Measurements from ENCODE around the gene ZNF142. TPM values are rescaled to one million over a fixed set of nuclear protein-coding genes. Genes with fewer than 3 reads are reported as not detected.

Gene ZNF142
- polyA plus RNA-seq, 1 donor from 2014 or later = 21.1 TPM

- Mint-ChIP-seq H3K4me1 (peaks cover 6 to 15% (median 7%) of the 10 kb centered on the region in 3 donors), H3K9me3 (no peaks in the 10 kb centered on the region), H3K36me3 (no peaks in the 10 kb centered on the region), H3K4me3 (peak overlapping the region in 1 of 4 donors; percentile 40), H3K27ac (peak overlapping the region in 1 of 3 donors; percentile 67), H3K27me3 (no peaks in the 10 kb centered on the region)
Measured at GRCh38 chr2:218664653-218665052, 5.2 kb upstream of the ZNF142 start.

GRCh38 chr2:218663901-218664300, 4.5 kb upstream of the ZNF142 start:
- H3K4me3 Mint-ChIP-seq = peak overlapping the region in 1 of 4 donors; percentile 40
- peak overlapping the region in 2 of 3 donors; percentile 10 to 67 for H3K27ac Mint-ChIP-seq
- H3K27me3 Mint-ChIP-seq = no peaks in the 10 kb centered on the region

GRCh38 chr2:218662827-218663226, 3.4 kb upstream of the ZNF142 start:
- H3K27ac Mint-ChIP-seq = no peak overlapping the region
- no peaks in the 10 kb centered on the region for H3K27me3 Mint-ChIP-seq
- no peaks in the 10 kb centered on the region for H3K36me3 Mint-ChIP-seq
- H3K4me1 Mint-ChIP-seq = peaks cover 14 to 24% (median 17%) of the 10 kb centered on the region in 3 donors
- no peaks in the 10 kb centered on the region for H3K9me3 Mint-ChIP-seq
- peak overlapping the region in 2 of 4 donors; percentile 27 to 68 for H3K4me3 Mint-ChIP-seq

More at GRCh38 chr2:218663901-218664300, 4.5 kb upstream of the ZNF142 start:
- Mint-ChIP-seq H3K9me3 (no peaks in the 10 kb centered on the region), H3K4me1 (peaks cover 10 to 18% (median 10%) of the 10 kb centered on the region in 3 donors), H3K36me3 (no peaks in the 10 kb centered on the region)

- H3K4me3 Mint-ChIP-seq = peak overlapping the region in 1 of 4 donors; percentile 27
- H3K27ac Mint-ChIP-seq = no peak overlapping the region
Measured at GRCh38 chr2:218662377-218662776, 3.0 kb upstream of the ZNF142 start.

GRCh38 chr2:218659988-218660358, 550 bp upstream of the ZNF142 start:
- Mint-ChIP-seq H3K4me3 (peak overlapping the region; percentile 88 to 100 (median 96)), H3K36me3 (no peaks in the 10 kb centered on the region), H3K9me3 (no peaks in the 10 kb centered on the region), H3K4me1 (peaks cover 21 to 25% (median 22%) of the 10 kb centered on the region in 3 donors), H3K27me3 (no peaks in the 10 kb centered on the region), H3K27ac (peak overlapping the region; percentile 46 to 96 (median 95))

More at GRCh38 chr2:218662377-218662776, 3.0 kb upstream of the ZNF142 start:
- no peaks in the 10 kb centered on the region for H3K36me3 Mint-ChIP-seq
- H3K27me3 Mint-ChIP-seq = no peaks in the 10 kb centered on the region
- H3K4me1 Mint-ChIP-seq = peaks cover 17 to 24% (median 21%) of the 10 kb centered on the region in 3 donors
- no peaks in the 10 kb centered on the region for H3K9me3 Mint-ChIP-seq

GRCh38 chr2:218658671-218659257, 659 bp downstream of the ZNF142 start:
- H3K36me3 Mint-ChIP-seq = no peaks in the 10 kb centered on the region
- no peaks in the 10 kb centered on the region for H3K27me3 Mint-ChIP-seq
- H3K27ac Mint-ChIP-seq = peak overlapping the region; percentile 46 to 96 (median 95)
- H3K9me3 Mint-ChIP-seq = no peaks in the 10 kb centered on the region
- H3K4me1 Mint-ChIP-seq = peaks cover 21 to 23% (median 22%) of the 10 kb centered on the region in 3 donors
- peak overlapping the region; percentile 88 to 100 (median 96) for H3K4me3 Mint-ChIP-seq

GRCh38 chr2:218655751-218656150, 3.7 kb downstream of the ZNF142 start:
- peaks cover 21 to 22% (median 22%) of the 10 kb centered on the region in 3 donors for H3K4me1 Mint-ChIP-seq
- no peak overlapping the region for H3K27ac Mint-ChIP-seq
- no peaks in the 10 kb centered on the region for H3K9me3 Mint-ChIP-seq
- no peaks in the 10 kb centered on the region for H3K27me3 Mint-ChIP-seq
- no peaks in the 10 kb centered on the region for H3K36me3 Mint-ChIP-seq
- peak overlapping the region in 1 of 4 donors; percentile 69 for H3K4me3 Mint-ChIP-seq

GRCh38 chr2:218648787-218649100, 10.7 kb downstream of the ZNF142 start:
- H3K9me3 Mint-ChIP-seq = no peaks in the 10 kb centered on the region
- H3K4me1 Mint-ChIP-seq = peaks cover 0 to 5% (median 3%) of the 10 kb centered on the region in 3 donors
- H3K4me3 Mint-ChIP-seq = no peak overlapping the region
- H3K27me3 Mint-ChIP-seq = no peaks in the 10 kb centered on the region
- H3K27ac Mint-ChIP-seq = no peak overlapping the region
- H3K36me3 Mint-ChIP-seq = no peaks in the 10 kb centered on the region

GRCh38 chr2:218648088-218648786, 11.2 kb downstream of the ZNF142 start:
- peaks cover 0 to 5% (median 3%) of the 10 kb centered on the region in 3 donors for H3K4me1 Mint-ChIP-seq
- no peak overlapping the region for H3K4me3 Mint-ChIP-seq
- no peak overlapping the region for H3K27ac Mint-ChIP-seq
- H3K9me3 Mint-ChIP-seq = no peaks in the 10 kb centered on the region
- no peaks in the 10 kb centered on the region for H3K36me3 Mint-ChIP-seq
- no peaks in the 10 kb centered on the region for H3K27me3 Mint-ChIP-seq

- peaks cover 0 to 5% (median 3%) of the 10 kb centered on the region in 3 donors for H3K4me1 Mint-ChIP-seq
- no peak overlapping the region for H3K4me3 Mint-ChIP-seq
- H3K27me3 Mint-ChIP-seq = no peaks in the 10 kb centered on the region
- no peaks in the 10 kb centered on the region for H3K36me3 Mint-ChIP-seq
- H3K27ac Mint-ChIP-seq = no peak overlapping the region
- H3K9me3 Mint-ChIP-seq = no peaks in the 10 kb centered on the region
Measured at GRCh38 chr2:218645126-218645525, 14.3 kb downstream of the ZNF142 start.

GRCh38 chr2:218644721-218645120, 14.7 kb downstream of the ZNF142 start:
- Mint-ChIP-seq H3K36me3 (no peaks in the 10 kb centered on the region), H3K9me3 (no peaks in the 10 kb centered on the region), H3K27me3 (no peaks in the 10 kb centered on the region), H3K4me1 (peaks cover 0 to 5% (median 3%) of the 10 kb centered on the region in 3 donors), H3K4me3 (no peak overlapping the region), H3K27ac (no peak overlapping the region)

- no peaks in the 10 kb centered on the region for H3K9me3 Mint-ChIP-seq
- H3K4me1 Mint-ChIP-seq = peaks cover 0 to 5% (median 3%) of the 10 kb centered on the region in 3 donors
- H3K27ac Mint-ChIP-seq = no peak overlapping the region
- no peaks in the 10 kb centered on the region for H3K36me3 Mint-ChIP-seq
- no peaks in the 10 kb centered on the region for H3K27me3 Mint-ChIP-seq
- H3K4me3 Mint-ChIP-seq = no peak overlapping the region
Measured at GRCh38 chr2:218643751-218644310, 15.6 kb downstream of the ZNF142 start.

GRCh38 chr2:218642786-218643185, 16.6 kb downstream of the ZNF142 start:
- H3K4me3 Mint-ChIP-seq = no peak overlapping the region
- no peak overlapping the region for H3K27ac Mint-ChIP-seq
- no peaks in the 10 kb centered on the region for H3K4me1 Mint-ChIP-seq
- no peaks in the 10 kb centered on the region for H3K27me3 Mint-ChIP-seq
- no peaks in the 10 kb centered on the region for H3K36me3 Mint-ChIP-seq
- H3K9me3 Mint-ChIP-seq = no peaks in the 10 kb centered on the region

- Mint-ChIP-seq H3K9me3 (no peaks in the 10 kb centered on the region), H3K27ac (no peak overlapping the region), H3K27me3 (no peaks in the 10 kb centered on the region), H3K4me1 (no peaks in the 10 kb centered on the region), H3K4me3 (no peak overlapping the region), H3K36me3 (no peaks in the 10 kb centered on the region)
Measured at GRCh38 chr2:218642121-218642656, 17.2 kb downstream of the ZNF142 start.

GRCh38 chr2:218638372-218638771, 21.1 kb downstream of the ZNF142 start:
- no peaks in the 10 kb centered on the region for H3K36me3 Mint-ChIP-seq
- H3K27me3 Mint-ChIP-seq = no peaks in the 10 kb centered on the region
- no peak overlapping the region for H3K27ac Mint-ChIP-seq
- no peaks in the 10 kb centered on the region for H3K4me1 Mint-ChIP-seq
- H3K4me3 Mint-ChIP-seq = no peak overlapping the region
- H3K9me3 Mint-ChIP-seq = no peaks in the 10 kb centered on the region
